Activated T-helper 2 cell treated with anti-CD3 and anti-CD28 coated beads, Interferon-gamma antibody, Interleukin-2, Interleukin-4, amounts not matched to agents 10 μg/mL and 5 μg/mL and 100 μg/mL, durations not matched to agents 14 hours and 24 hours and 36 hours (primary cell): ENCODE measurements around the gene LRRFIP1. TPM values are rescaled to one million over a fixed set of nuclear protein-coding genes. Genes with fewer than 3 reads are reported as not detected.

Experiments
- DNase-seq: peaks from one replicate; pipeline ENCODE4 v3.0.0; 2021; ENCODE audit warnings: low spot score
- H3K27ac Mint-ChIP-seq: one replicate; pipeline ENCODE4 v1.8.0; 2021; ENCODE audit warnings: mixed read lengths
- H3K27me3 Mint-ChIP-seq: one replicate; pipeline ENCODE4 v1.8.0; 2021; ENCODE audit warnings: low read depth, mixed read lengths
- H3K36me3 Mint-ChIP-seq: one replicate; pipeline ENCODE4 v1.8.0; 2021; ENCODE audit warnings: low read depth, mixed read lengths
- H3K4me1 Mint-ChIP-seq: one replicate; pipeline ENCODE4 v1.8.0; 2021; ENCODE audit warnings: low read depth, mixed read lengths
- H3K4me3 Mint-ChIP-seq: one replicate; pipeline ENCODE4 v1.8.0; 2021; ENCODE audit warnings: low read depth, mild to moderate bottlenecking, moderate library complexity, mixed read lengths
- H3K9me3 Mint-ChIP-seq: one replicate; pipeline ENCODE4 v1.8.0; 2021; ENCODE audit warnings: mixed read lengths
- intact Hi-C: fragments of 100-400 bp; cut with micrococcal nuclease; formaldehyde crosslinking; loops from one replicate; pipeline ENCODE4 v1.15.1; 2023
- total RNA-seq: library from RNA; stranded (reverse); gene quantifications from 2 replicates; pipeline ENCODE4 v1.2.3, GENCODE V29; 2022

The LRRFIP1 gene
- total RNA-seq, 1 donor from 2014 or later: 256 TPM

DNA sequence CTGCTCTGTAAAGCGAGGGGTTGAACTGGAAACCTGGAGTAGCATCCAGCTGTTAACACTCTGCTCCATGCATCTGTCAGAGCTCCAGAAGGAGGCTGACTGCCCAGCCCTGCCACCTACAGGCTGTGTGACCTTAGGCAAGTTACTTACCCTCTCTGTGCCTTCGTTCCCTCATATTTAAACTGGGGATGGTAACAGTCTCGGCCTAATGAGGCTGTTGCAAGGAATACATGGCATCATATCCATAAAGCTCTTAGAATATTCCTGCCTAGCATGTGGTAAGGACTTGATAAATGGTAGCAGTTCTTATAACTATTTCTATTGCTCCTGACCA, 80.6 kb downstream of the LRRFIP1 start:
- DNase-seq: no peak
- peaks cover 45% of the 10 kb centered on the region for H3K4me1 Mint-ChIP-seq
- H3K27me3 Mint-ChIP-seq: no peaks in the 10 kb centered on the region
- H3K4me3 Mint-ChIP-seq: no peak overlapping the region
- intact Hi-C loops: no loop called here
- H3K9me3 Mint-ChIP-seq: no peaks in the 10 kb centered on the region
- H3K27ac Mint-ChIP-seq: no peak overlapping the region
- H3K36me3 Mint-ChIP-seq: peaks cover 64% of the 10 kb centered on the region

DNA sequence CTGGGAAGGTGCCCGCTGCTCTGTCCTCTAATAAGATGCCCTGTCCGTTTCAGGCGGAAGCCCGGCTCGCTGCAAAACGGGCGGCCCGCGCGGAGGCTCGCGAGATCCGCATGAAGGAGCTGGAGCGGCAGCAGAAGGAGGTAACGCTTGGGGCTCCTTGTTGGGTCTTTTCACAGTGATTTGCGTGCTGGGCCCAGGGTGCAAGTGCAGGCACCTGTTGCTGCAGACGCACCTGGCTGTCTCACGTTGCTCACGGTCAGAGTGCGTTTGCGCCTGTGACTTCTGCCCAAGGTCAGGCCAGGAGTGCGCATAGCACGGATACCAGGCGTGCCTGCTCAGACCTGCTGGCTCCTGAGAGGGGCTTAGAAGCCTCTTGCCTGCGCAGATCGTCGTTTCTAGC, 81.1 kb downstream of the LRRFIP1 start:
- no peak for DNase-seq
- Mint-ChIP-seq H3K4me1 (peaks cover 44% of the 10 kb centered on the region), H3K9me3 (no peaks in the 10 kb centered on the region), H3K27me3 (no peaks in the 10 kb centered on the region), H3K27ac (no peak overlapping the region), H3K36me3 (peaks cover 64% of the 10 kb centered on the region), H3K4me3 (no peak overlapping the region)
- intact Hi-C loops: no loop called here

DNA sequence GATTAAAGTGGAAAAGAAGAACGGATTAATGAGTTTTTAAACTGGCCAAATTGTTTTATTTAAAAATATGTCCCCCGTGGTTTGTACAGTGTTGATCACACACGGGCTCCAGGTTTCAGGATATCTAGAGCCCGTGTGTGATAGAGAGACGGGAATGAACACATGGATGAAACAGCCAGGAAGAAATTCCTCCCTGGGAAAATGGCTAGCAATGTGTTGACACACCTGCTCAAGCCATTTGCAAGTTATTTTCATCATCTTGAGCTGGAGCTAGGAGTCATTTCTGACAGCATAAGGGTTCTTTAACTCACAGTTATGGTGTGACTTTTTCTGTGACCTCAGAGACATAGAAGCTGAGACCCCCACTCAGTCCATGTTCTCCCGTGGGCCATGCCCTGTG, 81.6 kb downstream of the LRRFIP1 start:
- Mint-ChIP-seq H3K9me3 (no peaks in the 10 kb centered on the region), H3K4me1 (peaks cover 40% of the 10 kb centered on the region), H3K4me3 (no peak overlapping the region), H3K27me3 (no peaks in the 10 kb centered on the region), H3K27ac (no peak overlapping the region), H3K36me3 (peaks cover 63% of the 10 kb centered on the region)
- DNase-seq: no peak
- intact Hi-C loops: no loop called here

DNA sequence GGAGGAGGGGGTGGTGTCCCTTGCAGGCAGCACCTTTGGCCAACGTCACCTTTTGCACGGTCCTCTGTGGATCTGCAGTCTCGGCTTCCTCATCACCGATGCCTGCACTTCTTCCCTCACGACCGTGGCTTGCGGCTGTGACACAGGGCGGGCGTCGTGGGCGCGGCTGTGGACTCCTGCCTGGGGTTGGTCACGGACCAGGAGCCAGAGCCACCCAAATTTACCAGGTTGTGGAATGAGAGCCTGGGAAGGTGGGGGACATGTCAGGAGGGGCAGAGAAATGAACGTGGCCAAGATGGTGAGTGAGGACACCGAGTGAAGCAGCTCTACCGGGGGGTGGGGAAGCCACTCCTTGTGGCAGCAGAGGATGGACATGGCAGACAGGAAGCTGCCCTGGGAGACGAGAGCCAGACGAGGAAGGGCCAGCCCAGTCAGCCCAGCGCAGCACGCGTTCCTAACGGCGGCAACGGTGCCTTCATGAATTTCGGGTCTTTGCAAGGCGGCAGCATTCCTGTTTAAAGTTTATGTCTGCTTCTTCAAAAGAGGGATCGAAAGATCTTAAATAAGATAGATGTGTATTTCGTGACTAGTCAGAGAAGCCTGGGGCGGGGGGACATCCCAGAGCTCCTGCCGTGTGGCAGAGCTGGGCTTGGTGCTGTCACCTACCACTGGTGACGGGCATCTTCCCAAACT, 84.2 kb downstream of the LRRFIP1 start:
- Mint-ChIP-seq H3K9me3 (no peaks in the 10 kb centered on the region), H3K4me3 (no peak overlapping the region)

DNA sequence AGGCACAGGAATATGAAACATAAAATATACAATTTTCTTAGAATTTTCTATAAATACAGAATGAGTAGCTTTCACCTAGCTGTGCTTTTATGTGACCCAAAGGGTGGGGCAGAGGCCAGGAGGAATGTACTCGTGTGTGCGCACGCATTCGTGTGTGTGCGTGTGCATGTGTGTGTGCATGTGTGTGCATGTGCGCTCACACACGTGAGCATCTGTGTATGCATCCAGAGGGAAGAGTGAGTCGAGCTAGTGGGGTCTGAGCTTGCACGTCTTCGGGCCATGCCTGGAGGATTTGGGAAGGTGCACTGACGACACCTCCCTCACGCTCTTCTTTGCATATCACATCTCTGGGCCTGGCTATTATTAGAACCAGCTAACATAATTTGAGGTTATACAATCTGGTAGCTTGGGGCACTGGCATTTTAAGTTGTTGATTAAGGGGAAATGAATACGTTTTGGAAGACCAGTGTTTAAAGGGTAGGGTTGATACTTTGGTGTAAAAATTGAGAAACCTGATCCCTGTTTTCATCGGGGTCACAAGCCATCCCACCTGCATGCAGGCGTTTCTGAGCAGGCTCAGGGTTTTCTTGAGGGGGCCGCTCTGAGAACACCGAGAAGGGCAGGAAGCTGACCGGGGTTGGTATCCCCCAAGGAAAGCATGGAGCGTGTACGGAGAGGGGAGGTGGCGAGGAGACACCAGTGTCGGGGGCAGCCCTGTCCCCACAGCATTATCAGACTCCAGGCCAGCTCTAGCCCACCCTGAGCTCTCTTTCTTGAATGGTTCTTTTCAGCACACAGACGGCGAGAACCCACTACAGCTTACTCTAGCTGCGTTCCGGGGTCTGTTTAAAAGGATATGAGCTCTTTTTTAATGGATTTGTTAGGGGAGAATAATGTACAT, 85.3 kb downstream of the LRRFIP1 start:
- Mint-ChIP-seq H3K36me3 (peaks cover 72% of the 10 kb centered on the region), H3K27ac (peak overlapping the region; percentile 24), H3K27me3 (no peaks in the 10 kb centered on the region), H3K9me3 (no peaks in the 10 kb centered on the region), H3K4me1 (peaks cover 33% of the 10 kb centered on the region), H3K4me3 (no peak overlapping the region)
- no peak for DNase-seq
- intact Hi-C loops: no loop called here

More for the DNA sequence above, 84.2 kb downstream of the LRRFIP1 start:
- Mint-ChIP-seq H3K27me3 (no peaks in the 10 kb centered on the region), H3K27ac (no peak overlapping the region), H3K4me1 (peaks cover 41% of the 10 kb centered on the region), H3K36me3 (peaks cover 75% of the 10 kb centered on the region)
- intact Hi-C loops: no loop called here
- DNase-seq: no peak

DNA sequence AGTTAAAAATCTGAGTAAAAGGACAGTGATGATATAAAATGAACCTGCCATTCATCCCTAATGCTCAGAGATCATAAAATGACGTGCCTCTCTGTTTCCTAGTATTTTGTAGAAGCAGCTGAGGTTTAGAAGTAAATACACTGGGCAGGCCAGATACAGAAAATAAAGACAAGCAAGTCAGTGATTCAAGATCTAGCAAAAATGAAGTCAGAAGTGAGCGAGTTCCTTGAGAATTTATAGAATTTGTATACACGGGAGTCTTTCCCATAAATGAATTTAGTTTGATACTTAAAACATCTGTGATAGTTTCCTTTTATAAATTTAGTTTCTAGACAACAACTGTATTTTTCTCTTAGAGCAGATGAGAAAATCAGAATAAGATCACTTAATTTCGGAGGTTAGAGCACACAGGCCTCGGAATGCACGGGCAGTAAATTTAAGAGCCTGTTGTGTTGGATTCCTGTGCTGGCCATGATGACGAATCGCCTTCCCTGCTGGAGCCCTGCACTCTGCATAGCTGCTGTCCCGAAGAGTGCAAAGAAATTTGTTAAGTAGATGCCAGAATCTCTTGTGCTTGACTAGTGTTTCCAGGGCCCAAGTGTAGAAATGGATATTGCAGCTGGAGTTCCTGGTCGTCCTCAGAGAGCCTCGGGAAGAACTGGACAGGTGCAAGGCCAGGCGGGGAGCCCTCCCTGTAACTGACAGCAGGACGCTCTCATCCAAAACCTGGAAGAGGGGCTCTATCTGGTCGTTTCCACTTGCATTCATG, 87.5 kb downstream of the LRRFIP1 start:
- Mint-ChIP-seq H3K27ac (peak overlapping the region; percentile 49), H3K4me3 (no peak overlapping the region)
- intact Hi-C loops: loop anchor here (2.0 kb wide), 1 partner anchor 14 kb away; no protein-coding TSS in a partner anchor

DNA sequence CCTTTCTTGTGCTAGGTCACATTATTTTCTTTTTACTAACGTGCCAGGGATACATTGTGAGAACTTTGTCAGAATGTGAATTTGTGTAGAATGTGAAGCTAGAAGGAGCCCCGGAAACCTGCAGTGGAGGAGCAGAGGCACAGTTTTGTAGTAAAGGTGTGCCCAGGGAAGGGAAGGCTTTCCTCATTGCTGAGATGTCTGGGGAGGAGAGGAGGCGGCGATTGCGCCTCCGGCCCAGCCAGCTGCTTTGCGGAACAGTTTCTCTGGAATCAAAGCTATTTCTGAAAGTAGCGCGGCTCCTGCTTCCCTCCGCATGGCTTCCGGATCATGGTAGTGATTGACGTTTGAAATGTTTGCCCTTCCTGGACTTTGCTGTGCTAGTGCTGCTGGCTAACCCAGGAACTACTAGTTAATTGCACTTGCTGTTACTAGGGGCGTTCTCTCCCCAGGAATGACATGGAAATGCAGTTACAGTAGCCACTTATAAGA, 88.1 kb downstream of the LRRFIP1 start:
- H3K9me3 Mint-ChIP-seq: no peaks in the 10 kb centered on the region
- peaks cover 81% of the 10 kb centered on the region for H3K36me3 Mint-ChIP-seq
- H3K4me1 Mint-ChIP-seq: peaks cover 37% of the 10 kb centered on the region
- no peak for DNase-seq
- no peaks in the 10 kb centered on the region for H3K27me3 Mint-ChIP-seq
- H3K4me3 Mint-ChIP-seq: no peak overlapping the region
- peak overlapping the region; percentile 49 for H3K27ac Mint-ChIP-seq
- intact Hi-C loops: loop anchor here (2.0 kb wide), 1 partner anchor 15 kb away; no protein-coding TSS in a partner anchor

More for the DNA sequence above, 87.5 kb downstream of the LRRFIP1 start:
- no peak for DNase-seq
- Mint-ChIP-seq H3K36me3 (peaks cover 76% of the 10 kb centered on the region), H3K27me3 (no peaks in the 10 kb centered on the region), H3K9me3 (no peaks in the 10 kb centered on the region), H3K4me1 (peaks cover 37% of the 10 kb centered on the region)

DNA sequence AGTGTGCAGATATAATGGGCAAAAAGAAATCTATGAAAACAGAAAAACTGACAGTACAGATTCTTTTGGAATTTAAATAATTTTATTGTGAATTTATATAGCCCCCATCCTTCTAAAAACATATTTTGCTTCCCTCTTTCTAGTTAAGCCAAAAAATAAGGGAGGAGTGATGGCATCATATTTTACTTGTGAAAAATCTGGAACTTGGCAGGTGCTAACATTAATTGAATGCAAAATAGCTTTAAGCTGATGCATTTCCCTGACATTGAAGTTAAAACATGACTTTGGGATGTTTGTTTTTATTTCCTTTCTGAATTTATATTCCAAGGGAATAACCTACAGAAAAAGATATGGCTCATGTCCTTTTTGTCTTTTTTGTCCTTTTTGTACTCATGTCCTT, 88.6 kb downstream of the LRRFIP1 start:
- Mint-ChIP-seq H3K36me3 (peaks cover 82% of the 10 kb centered on the region), H3K4me1 (peaks cover 39% of the 10 kb centered on the region), H3K27ac (peak overlapping the region; percentile 26), H3K4me3 (no peak overlapping the region), H3K27me3 (no peaks in the 10 kb centered on the region), H3K9me3 (no peaks in the 10 kb centered on the region)
- DNase-seq: no peak
- intact Hi-C loops: no loop called here

DNA sequence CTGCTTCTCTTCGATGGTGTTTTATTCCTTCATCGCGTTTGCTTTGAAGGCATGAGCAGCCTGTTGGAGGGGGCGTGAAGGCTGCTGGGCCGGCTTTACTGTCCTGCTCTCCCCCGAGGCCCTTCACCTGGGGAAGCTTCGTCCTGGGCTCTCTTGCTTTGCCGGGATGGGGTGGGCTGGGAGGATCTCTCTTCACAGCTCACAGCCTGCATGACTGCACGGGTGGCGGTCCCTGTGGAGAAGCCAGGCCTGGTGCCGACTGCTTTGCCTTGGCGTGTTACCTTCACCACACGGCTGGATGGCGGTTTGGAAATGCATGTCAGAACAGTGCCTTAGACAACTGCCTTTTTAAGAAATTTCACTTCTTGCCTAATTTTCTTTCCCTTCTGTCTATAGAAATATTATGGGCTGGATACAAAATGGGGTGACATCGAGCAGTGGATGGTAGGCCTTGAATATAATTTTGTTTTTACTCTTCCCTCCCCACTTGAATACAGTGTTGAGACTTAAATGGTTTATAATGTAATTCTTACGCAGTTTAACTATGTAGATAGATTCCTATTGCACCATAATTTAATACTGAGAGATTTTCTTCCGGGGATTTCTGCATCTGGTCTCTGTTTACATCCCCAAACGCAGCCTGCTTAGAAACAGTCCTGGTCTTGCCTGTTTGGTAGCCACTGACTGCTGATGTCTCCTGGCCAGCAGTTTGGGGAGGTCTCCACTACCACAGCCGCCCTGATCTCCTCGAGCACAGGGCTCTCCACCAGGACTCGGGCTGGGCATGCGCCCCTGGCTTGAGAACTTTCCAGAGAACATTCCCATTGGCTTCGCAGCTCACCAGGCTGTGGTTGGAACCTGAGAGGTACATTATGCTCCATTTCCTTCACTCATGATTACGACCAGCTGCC, 90.2 kb downstream of the LRRFIP1 start:
- intact Hi-C loops: no loop called here
- Mint-ChIP-seq H3K9me3 (no peaks in the 10 kb centered on the region), H3K27me3 (no peaks in the 10 kb centered on the region)

DNA sequence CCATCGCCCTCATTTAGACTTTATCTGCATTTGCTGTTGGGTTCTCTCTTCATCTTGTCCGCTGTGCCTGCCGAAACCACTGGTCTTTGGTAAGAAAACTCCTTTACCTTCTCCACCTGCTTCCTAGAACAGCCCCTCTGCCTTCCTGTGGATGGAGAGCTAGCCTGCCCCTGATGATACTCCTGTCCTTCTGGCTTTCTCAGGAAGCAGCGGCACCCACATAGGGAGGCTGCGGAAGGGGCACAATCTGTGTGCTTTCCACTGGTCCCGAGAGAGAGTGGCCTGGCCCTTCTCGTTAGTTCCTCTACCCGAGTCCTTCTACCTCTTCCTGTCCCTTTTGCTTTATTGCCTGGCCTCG, 90.9 kb downstream of the LRRFIP1 start:
- H3K9me3 Mint-ChIP-seq: no peaks in the 10 kb centered on the region
- no peak overlapping the region for H3K27ac Mint-ChIP-seq
- intact Hi-C loops: no loop called here
- peaks cover 35% of the 10 kb centered on the region for H3K4me1 Mint-ChIP-seq
- H3K27me3 Mint-ChIP-seq: no peaks in the 10 kb centered on the region
- peaks cover 78% of the 10 kb centered on the region for H3K36me3 Mint-ChIP-seq
- no peak overlapping the region for H3K4me3 Mint-ChIP-seq
- no peak for DNase-seq

More for the DNA sequence above, 90.2 kb downstream of the LRRFIP1 start:
- Mint-ChIP-seq H3K4me1 (peaks cover 37% of the 10 kb centered on the region), H3K36me3 (peaks cover 79% of the 10 kb centered on the region), H3K4me3 (no peak overlapping the region), H3K27ac (no peak overlapping the region)
- no peak for DNase-seq

DNA sequence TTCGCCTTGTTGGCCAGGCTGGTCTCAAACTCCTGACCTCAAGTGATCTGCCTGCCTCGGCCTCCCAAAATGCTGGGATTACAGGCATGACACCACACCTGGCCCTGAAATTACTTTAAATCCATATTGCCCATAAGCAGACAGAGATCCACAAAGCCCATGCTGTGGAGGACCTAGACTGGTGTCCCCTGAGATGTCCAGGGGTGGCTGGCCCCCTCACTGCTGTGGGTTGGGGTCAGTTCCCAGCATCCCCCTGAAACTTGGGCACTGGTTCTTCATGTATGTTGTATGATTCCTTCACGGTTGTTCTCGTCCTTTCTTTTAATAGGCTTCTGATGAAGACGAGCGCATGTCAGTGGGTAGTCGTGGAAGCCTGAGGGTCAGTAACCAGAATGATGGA, 93.1 kb downstream of the LRRFIP1 start:
- H3K4me3 Mint-ChIP-seq: no peak overlapping the region
- H3K4me1 Mint-ChIP-seq: peaks cover 26% of the 10 kb centered on the region
- H3K27ac Mint-ChIP-seq: no peak overlapping the region
- no peaks in the 10 kb centered on the region for H3K9me3 Mint-ChIP-seq
- DNase-seq: no peak
- no peaks in the 10 kb centered on the region for H3K27me3 Mint-ChIP-seq
- intact Hi-C loops: no loop called here
- peaks cover 76% of the 10 kb centered on the region for H3K36me3 Mint-ChIP-seq

DNA sequence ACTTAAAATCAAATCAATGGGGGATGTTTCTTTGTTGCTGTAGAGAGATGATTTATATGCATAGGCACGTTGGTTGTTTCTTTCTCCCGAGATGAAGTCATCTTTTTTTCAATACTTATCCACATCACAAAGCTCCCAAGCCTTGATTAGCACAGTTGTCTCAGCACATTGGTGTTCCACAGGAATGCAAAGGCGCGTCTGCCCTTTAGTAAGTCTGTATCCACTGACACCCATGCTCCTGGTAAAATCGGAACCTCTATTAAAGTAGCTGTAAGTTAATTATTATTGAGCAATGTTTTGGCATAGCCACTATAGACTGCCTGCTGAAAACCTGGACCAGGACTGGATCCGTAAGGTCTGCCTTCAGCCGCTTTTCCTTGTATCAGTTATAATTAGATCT, 93.6 kb downstream of the LRRFIP1 start:
- H3K4me3 Mint-ChIP-seq: no peak overlapping the region
- peaks cover 23% of the 10 kb centered on the region for H3K4me1 Mint-ChIP-seq
- DNase-seq: no peak
- intact Hi-C loops: no loop called here
- H3K27ac Mint-ChIP-seq: peak overlapping the region; percentile 49
- H3K9me3 Mint-ChIP-seq: no peaks in the 10 kb centered on the region
- H3K36me3 Mint-ChIP-seq: peaks cover 72% of the 10 kb centered on the region
- no peaks in the 10 kb centered on the region for H3K27me3 Mint-ChIP-seq
